ENCODE measurements around the gene GYPA.
"Not testable (repeated sequence)": the region's sequence is repeated elsewhere in the genome, so short reads cannot be mapped to it uniquely, and the experiment has no call there.

GYPA gene

GRCh38 chr4:144140594-144141295, at the start of gene GYPA:
TSS of gene GYPA (minus strand) at chr4:144140718. CDS start at chr4:144140635, 83 bp downstream.
- not testable (repeated sequence) for DNase-seq (ENCODE audit: low read depth); H3K4me3 ChIP-seq (ENCODE audit: low read depth, low read length)

- H3K4me3 ChIP-seq (ENCODE audit: low read depth, low read length) = no peak overlapping the region
- no peak for DNase-seq (ENCODE audit: low read depth)
- TF ChIP-seq, protein P1, sequence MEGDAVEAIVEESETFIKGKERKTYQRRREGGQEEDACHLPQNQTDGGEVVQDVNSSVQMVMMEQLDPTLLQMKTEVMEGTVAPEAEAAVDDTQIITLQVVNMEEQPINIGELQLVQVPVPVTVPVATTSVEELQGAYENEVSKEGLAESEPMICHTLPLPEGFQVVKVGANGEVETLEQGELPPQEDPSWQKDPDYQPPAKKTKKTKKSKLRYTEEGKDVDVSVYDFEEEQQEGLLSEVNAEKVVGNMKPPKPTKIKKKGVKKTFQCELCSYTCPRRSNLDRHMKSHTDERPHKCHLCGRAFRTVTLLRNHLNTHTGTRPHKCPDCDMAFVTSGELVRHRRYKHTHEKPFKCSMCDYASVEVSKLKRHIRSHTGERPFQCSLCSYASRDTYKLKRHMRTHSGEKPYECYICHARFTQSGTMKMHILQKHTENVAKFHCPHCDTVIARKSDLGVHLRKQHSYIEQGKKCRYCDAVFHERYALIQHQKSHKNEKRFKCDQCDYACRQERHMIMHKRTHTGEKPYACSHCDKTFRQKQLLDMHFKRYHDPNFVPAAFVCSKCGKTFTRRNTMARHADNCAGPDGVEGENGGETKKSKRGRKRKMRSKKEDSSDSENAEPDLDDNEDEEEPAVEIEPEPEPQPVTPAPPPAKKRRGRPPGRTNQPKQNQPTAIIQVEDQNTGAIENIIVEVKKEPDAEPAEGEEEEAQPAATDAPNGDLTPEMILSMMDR (IDR thresholded peaks at IDR 0.05; ENCODE audit: low read depth, low read length, missing control alignments) = no peak
Measured at GRCh38 chr4:144190009-144190408, 49.5 kb upstream of the GYPA start.

DNA sequence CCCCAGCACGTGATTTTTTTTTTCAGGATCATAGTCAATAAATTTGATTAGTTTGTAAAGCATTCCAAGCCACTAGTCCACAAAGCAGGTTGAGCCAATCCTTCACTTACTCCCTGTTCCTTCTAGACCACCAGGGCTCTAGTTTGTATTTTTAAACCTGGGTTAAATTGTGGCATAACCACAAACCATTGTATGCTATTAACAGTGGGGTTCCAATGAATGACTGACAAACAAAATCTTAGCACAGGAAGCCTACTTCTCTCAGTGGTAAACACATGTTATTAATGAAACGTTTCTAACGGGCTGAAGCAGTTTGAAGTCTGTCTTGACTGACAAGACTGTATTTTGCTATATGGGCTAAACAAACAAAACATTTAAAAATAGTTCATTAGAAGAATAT, 48.6 kb upstream of the GYPA start:
- TF ChIP-seq, protein P1 (IDR thresholded peaks at IDR 0.05; ENCODE audit: low read depth, low read length, missing control alignments) = no peak
- no peak for DNase-seq (ENCODE audit: low read depth)
- H3K4me3 ChIP-seq (ENCODE audit: low read depth, low read length) = no peak overlapping the region

DNA sequence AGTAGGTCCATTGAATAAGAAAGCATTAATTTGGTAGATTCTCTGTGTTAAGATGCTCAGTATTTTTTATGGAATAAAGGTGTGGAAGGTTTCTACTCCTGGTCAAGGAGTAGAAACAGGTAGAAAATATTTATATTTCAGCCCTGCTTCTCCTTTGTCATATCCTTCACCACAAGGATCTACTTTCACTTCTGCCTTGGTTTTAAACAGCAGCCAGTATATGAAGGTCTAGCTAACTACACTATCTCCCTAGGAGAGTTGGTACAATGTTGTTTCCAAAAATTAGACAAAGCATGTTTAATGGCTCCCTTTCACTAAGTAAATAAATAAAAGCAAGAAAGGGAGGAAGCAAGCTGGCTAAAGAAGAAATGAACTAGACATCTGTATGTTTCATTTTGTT, 44.6 kb upstream of the GYPA start:
- DNase-seq (ENCODE audit: low read depth) = no peak
- no peak overlapping the region for H3K4me3 ChIP-seq (ENCODE audit: low read depth, low read length)
- TF ChIP-seq, protein P1 (IDR thresholded peaks at IDR 0.05; ENCODE audit: low read depth, low read length, missing control alignments) = no peak

GRCh38 chr4:144183165-144183564, 42.6 kb upstream of the GYPA start:
- TF ChIP-seq, protein P1 (IDR thresholded peaks at IDR 0.05; ENCODE audit: low read depth, low read length, missing control alignments) = no peak
- DNase-seq (ENCODE audit: low read depth) = no peak
- no peak overlapping the region for H3K4me3 ChIP-seq (ENCODE audit: low read depth, low read length)

- H3K4me3 ChIP-seq (ENCODE audit: low read depth, low read length) = no peak overlapping the region
- TF ChIP-seq, protein P1 (IDR thresholded peaks at IDR 0.05; ENCODE audit: low read depth, low read length, missing control alignments) = no peak
- no peak for DNase-seq (ENCODE audit: low read depth)
Measured at GRCh38 chr4:144181391-144181790, 40.9 kb upstream of the GYPA start.

- TF ChIP-seq, protein P1 (IDR thresholded peaks at IDR 0.05; ENCODE audit: low read depth, low read length, missing control alignments) = no peak
- no peak overlapping the region for H3K4me3 ChIP-seq (ENCODE audit: low read depth, low read length)
- no peak for DNase-seq (ENCODE audit: low read depth)
Measured at GRCh38 chr4:144179152-144179739, 38.7 kb upstream of the GYPA start.
